DMS114 treated with DMSO at 0.1 percent for 48 hours (cell line): ENCODE data around the gene CACNA1H.
"Not testable (repeated sequence)": the region's sequence is repeated elsewhere in the genome, so short reads cannot be mapped to it uniquely, and the experiment has no call there.

Experiments
- DNase-seq: peaks from one replicate; lab custom pipeline; 2025; ENCODE audit not compliant: unreplicated experiment; lab: John Stamatoyannopoulos, UW

The CACNA1H gene

GRCh38 chr16:1264345-1265089, 111.6 kb downstream of the CACNA1H start:
- DNase-seq: no peak

DNA sequence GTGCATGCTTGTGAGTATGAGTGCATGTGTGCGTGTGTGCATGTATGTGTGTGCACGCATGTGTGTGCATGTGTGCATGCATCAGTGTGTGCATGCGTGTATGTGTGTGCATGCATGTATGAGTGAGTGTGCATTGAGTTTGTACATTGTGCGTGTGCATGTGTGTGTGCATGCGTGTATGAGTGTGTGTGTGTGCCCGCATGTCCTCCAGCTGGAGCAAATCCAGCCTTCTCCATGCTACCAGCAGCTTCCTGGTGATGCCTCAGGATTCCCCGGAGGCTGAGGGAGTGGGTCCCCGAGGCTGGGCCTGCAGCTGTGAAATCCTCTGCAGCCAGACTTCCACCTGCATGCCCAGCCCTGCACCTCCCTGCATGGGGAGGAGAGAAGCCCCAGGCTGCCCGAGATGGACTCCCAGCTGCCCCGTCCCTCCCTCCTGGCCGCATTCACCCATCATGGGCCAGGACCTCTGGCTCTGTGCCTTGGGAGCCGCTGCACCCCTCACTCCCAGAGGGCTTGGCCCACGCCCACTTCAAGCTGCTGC, 112.3 kb downstream of the CACNA1H start:
- no peak for DNase-seq

GRCh38 chr16:1265826-1266225, 112.9 kb downstream of the CACNA1H start:
- no peak for DNase-seq

GRCh38 chr16:1269418-1269817, 116.5 kb downstream of the CACNA1H start:
- DNase-seq: not testable (repeated sequence)

GRCh38 chr16:1271380-1271723, 118.4 kb downstream of the CACNA1H start:
- DNase-seq: no peak
